ENCODE measurements around the gene FRRS1L.

- no peak for TF ChIP-seq POLR2A (IDR thresholded peaks at IDR 0.05)
- TF ChIP-seq CTCF (IDR thresholded peaks at IDR 0.05), result no peak
Observed at GRCh38 chr9:109092051-109092580, 74.9 kb downstream of the FRRS1L start.

Measured in lower leg skin (tissue), 3 donors.